ENCODE measurements around the gene TK1.
A peak's percentile ranks its signal among the peaks of the same experiment; 100 is the strongest.
"Not testable (repeated sequence)": the region's sequence is repeated elsewhere in the genome, so short reads cannot be mapped to it uniquely, and the experiment has no call there.

TK1 gene

GRCh38 chr17:78147315-78147998 lies 39.4 kb downstream of the TK1 start:
- DNase-seq, result no peak

DNA sequence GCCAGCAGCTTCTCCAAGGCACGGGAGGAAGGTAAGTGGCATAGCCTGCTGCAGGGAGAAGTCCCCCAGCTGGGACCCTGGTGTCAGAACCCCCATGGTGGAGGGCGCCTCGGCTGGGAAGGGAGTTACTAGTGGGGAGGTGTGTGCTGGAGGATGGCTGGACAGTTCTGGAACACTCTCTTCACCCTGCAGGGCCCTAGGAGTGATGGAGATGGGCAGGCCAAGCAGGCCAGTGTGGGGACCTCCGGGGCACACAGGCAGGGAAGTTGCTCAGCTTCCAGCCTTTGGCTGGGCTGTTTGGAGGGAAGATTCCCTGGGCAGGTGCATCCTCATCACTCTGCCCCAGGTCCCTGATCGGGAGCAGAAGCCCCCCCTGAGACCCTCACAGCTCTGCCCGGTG lies 40.0 kb downstream of the TK1 start:
- no peak for DNase-seq

GRCh38 chr17:78146471-78146869 lies 40.4 kb downstream of the TK1 start:
- no peak for DNase-seq

- no peak for DNase-seq
Measured at GRCh38 chr17:78144736-78145641, 41.9 kb downstream of the TK1 start.

- no peak for DNase-seq
Measured at GRCh38 chr17:78144147-78144719, 42.6 kb downstream of the TK1 start.

DNA sequence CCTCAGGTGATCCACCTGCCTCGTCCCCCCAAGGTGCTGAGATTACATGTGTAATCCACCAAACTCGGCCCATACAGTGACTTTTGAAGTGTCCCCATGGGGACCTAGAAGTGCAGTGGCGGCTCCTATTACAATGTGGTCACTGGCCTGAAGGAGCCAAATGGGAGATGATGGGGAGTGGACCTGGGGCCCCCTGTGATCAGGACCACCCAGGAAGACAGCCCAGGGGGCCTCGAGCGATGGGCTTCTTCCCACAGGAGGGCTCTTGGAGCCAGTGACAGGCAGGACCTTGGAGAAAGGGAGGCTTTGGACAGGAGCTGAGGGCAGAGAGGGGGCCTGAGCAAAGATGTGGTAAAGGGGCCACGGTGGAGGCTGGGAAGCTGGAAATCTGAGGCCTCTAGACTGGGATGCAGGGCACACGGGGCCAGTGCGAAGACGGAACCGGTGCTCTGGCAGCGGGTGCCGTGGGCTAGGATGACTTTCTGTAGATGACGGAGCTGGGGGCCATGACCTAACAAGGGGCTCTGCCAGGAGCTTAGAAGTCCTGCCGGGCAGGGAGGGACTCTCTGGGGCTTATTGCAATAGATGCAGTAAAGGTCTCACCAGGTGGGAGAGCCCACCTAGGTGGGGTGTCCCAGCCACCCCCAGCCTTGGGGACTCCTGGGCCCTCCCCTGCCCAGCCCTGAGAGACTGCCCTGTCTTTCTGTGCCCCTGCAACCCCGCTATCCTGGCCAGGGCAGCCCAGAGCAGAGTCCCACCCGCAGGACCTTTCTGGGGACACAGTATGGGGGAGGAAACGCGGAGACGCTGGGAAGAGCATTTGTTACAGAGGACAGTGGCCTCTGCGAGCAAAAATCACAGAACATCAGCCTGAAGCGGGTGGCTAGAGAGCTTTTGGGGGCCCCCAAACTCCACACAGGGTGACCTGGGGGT lies 43.4 kb downstream of the TK1 start:
- no peak for DNase-seq

GRCh38 chr17:78142119-78142861 lies 44.6 kb downstream of the TK1 start:
- peak; percentile 64 for DNase-seq

DNA sequence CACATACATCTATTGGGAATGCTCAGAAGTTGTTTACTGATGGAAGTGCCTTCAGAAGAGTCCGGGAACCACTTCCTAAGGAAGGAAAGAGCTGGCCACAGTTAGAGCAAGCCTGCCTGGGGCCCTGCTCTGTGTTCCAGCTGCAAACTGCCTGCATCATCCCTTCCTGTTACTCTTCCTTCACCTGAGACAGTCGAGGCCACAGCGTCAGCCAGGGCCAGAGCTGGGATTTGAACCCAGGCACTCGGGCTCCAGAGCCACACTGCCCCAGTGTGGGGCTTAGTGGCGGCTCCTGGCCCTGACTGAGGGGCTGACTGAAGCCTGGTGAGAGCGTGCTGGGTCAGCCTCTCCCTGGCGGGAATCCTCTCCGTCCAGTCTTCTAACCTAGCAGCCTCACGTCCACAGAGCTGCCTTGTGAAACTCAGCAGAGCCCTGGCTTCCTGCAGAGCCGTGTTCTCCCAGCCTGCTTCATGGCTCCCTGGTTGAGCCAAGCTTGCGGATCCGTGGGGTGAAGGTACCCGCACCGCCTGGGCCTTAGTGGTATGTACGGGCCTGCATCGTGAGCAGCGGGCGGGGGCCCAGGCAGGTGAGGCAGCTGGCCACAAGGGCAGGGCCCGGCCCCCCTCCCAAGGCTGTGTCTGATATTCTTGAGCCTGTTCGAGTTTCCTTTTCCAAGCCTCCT lies 45.3 kb downstream of the TK1 start:
- no peak for DNase-seq

DNA sequence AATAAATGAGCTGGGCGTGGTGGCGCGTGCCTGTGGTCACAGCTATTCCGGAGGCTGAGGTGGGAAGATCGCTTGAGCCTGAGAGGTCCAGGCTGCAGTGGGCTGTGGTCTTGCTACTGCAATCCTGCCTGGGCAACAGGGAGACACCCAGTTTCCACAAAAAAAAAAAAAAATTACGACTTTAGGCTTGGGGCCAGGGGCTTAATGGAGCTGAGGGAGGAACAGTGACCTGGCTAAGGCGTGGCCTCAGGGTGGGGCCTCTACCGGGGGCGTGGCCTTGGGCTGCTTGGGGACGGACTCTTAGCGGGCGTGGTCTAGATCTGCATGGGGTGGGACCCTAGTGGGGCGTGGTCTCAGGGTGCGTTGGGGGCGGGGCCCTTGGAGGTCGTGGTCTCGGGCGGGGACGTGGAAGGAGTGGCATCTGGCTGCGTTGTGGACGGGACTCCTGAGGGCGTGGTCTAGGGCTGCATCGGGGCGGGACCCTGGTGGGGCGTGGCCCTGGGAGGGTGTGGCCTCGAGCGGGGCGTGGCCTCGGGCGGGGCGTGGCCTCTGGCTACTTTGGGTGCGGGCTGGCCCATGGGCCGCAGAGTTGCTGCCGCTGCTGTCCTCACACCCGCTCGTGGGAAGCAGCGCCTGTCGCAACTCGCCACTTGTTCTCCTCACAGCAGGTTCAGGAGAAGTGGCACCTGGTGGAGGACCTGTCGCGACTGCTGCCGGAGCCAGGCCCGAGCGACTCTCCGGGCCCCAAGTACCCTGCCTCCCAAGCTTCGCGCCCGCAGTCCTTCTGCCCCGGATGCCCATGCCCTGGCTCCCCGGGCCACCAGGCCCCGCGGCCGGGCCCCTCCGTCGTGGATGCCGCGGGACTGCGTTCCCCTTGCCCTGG lies 46.4 kb downstream of the TK1 start:
- DNase-seq, result peak; percentile 94

DNA sequence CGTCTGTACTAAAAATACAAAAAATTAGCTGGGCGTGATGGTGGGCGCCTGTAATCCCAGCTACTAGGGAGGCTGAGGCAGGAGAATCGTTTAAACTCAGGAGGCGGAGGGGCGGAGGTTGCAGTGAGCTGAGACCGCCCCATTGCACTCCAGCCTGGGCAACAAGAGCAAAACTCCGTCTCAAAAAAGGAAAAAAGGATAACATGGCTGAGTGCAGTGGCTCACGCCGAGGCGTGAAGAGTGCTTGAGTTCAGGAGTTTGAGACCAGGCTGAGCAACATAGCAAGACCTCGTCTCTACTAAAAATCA lies 47.0 kb downstream of the TK1 start:
- not testable (repeated sequence) for DNase-seq

- DNase-seq, result no peak
Measured at GRCh38 chr17:78138204-78139060, 48.4 kb downstream of the TK1 start.

- no peak for DNase-seq
Measured at GRCh38 chr17:78137392-78138203, 49.3 kb downstream of the TK1 start.

DNA sequence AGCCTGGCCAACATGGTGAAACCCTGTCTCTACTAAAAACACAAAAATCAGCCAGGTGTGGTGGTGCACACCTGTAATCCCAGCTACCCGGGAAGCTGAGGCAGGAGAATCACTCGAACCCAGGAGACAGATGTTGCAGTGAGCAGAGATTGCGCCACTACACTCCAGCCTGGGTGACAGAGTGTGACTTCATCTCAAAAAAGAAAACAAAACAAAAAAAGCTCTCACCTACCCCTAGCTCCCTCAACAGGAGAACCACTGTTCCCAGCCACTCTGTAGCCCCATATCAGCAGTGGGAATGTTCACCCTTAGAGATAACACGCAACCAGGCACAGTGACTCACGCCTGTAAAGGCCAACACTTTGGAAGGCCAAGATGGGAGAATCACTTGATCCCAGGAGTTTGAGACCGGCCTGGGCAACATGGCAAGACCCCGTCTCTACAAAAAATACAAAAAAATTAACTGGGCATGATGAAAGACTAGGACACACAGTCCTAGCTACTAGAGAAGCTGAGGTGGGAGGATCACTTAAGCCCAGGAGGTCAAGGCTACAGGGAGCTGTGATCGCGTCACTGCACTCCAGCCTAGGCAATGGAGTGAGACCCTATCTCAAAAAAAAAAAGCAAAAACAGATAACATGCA lies 50.9 kb downstream of the TK1 start:
- DNase-seq, result no peak

GRCh38 chr17:78134899-78135385 lies 51.9 kb downstream of the TK1 start:
- DNase-seq, result no peak

GRCh38 chr17:78133971-78134898 lies 52.6 kb downstream of the TK1 start:
- peak; percentile 74 for DNase-seq

- DNase-seq, result no peak
Measured at GRCh38 chr17:78133179-78133951, 53.5 kb downstream of the TK1 start.

Data from DMS153 (cell line).